IPS-NIHi7 (cell line): ENCODE data around the gene RNF123.

Experiments used
- DNase-seq: peaks from one replicate; pipeline ENCODE4 v3.0.0; 2012; ENCODE audit warnings: mixed read lengths; ENCODE audit errors: extremely low spot score

Gene RNF123

DNA sequence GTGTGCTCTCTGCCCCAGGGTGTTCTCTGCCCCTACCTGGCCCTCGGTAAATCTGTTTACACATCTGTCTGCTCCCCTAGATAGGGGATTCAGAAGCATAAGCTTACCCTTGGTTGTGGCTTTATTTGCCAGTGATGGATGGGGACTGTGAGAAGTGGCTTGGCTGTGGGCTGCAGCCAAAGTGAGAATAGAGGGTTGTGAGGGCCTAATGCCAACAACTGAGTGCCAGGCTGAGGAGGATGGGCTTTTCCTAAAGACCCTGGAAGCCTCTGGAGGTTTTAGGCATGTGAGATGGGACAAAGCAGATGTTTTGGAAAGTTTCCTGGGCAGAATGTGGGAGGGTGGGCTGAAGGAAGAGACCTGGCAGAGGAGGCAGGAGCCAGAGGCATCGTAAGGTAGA is 30.6 kb upstream of the RNF123 start:
- no peak for DNase-seq

GRCh38 chr3:49659756-49660155 is 29.6 kb upstream of the RNF123 start:
- DNase-seq, result no peak

GRCh38 chr3:49661281-49661680 is 28.1 kb upstream of the RNF123 start:
- DNase-seq, result no peak

DNA sequence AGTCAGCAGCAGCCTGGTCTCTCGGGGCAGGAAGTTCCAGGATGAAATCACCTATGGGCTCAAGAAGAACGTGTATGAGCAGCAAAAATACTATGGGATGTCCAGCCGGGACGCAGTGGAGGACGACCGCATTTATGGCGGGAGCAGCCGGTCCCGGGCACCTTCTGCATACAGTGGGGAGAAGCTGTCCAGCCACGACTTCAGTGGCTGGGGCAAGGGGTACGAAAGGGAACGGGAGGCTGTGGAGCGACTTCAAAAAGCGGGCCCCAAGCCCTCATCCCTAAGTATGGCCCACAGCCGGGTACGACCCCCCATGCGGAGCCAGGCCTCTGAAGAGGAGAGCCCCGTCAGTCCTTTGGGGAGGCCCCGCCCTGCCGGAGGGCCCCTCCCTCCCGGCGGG is 27.3 kb upstream of the RNF123 start:
- DNase-seq, result no peak

DNA sequence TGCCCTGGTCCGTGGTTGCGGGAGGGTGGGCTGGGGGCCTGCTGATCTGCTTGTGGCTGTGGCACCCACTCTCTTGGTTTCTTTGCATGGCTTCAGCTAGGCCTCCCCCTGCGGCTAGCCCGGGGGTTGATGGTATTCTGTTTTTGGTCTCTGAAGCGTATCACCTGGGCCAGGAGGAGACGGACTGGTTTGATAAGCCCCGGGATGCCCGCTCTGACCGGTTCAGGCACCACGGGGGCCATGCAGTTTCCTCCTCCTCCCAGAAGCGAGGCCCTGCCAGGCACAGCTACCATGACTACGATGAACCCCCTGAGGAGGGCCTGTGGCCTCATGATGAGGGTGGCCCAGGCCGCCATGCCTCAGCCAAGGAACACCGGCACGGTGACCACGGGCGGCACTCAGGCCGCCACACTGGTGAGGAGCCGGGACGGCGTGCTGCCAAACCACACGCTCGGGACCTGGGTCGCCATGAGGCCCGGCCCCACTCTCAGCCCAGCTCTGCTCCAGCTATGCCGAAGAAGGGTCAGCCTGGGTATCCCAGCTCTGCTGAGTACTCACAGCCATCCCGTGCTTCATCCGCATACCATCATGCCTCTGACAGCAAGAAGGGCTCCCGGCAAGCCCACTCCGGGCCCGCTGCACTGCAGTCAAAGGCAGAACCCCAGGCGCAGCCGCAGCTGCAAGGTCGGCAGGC is 26.5 kb upstream of the RNF123 start:
- DNase-seq, result no peak

DNA sequence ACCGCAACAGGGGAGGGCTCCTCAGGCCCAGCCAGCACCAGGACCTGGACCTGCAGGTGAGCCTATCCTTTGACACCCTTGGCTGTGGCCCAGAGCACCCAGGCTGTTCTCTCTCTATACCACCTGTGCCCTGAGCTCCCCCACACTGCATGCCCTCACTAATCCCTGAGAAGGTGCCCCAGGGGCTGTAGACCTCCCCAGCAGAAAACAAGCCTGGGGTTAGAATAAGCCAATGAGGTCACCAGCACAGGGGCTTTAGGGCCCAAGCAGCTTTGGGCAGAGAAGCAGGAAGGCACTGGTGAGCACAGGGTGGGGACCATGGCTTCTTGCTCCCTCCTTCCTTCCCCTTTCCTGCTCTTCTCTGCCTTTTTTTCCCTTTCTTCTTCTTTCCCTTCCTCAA is 25.5 kb upstream of the RNF123 start:
- DNase-seq, result no peak

GRCh38 chr3:49664300-49664699 is 25.1 kb upstream of the RNF123 start:
- no peak for DNase-seq

GRCh38 chr3:49665822-49666519 is 23.4 kb upstream of the RNF123 start:
- no peak for DNase-seq

DNA sequence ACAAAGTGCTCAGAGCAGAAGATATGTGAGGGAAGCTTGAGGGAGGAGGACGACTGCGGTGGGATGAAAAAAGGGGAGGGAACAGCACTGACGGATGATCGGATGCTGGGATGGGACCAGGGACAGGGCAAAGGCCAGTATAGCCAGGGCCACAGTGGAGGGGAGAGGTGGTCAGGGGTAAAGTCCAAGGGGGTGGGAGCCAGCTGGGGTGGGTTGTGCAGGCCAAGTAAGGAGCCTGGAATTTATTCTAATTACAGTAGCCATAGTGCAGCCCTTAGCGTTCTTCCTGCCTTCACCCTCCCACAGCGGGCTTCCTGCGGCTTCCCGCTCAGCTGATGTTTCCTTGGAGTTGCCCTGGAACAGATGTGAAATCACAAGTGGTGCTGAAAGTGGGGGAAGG is 22.8 kb upstream of the RNF123 start:
- peak; percentile 25 for DNase-seq

DNA sequence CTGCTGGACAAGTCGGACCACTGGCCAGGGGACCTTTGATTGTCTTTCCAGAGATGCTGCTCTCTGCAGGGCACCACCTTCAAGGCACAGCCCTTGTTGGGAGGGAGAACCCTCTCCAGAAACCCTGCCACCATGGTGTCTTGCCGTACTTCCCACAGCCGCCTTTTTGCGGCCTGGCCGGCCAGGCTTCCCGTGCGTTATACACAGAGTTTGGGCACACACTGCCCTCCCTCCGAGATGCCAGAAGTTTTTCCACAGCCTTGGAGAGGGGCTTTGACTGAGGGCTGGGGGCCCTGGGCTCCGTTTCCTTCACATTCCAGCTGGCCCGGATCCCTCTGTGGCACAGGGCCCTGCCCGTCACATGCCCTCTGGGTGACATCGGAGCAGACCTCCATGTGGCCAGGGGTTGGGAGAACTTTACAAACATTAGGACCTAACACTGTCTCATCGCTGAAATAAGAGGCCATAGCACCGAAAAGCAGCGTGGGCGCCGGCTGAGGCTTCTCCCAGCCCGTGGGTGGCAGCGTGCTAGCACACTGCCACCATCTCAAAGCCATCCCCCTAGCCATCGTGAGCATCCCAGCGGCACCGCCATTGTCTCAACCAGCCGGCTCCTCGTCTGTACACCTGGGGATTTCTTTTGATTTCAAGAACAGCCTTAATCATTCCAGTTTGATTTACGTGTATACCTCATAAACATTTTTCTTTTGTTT is 21.5 kb upstream of the RNF123 start:
- DNase-seq, result no peak

GRCh38 chr3:49668414-49668797 is 21.0 kb upstream of the RNF123 start:
- DNase-seq, result peak; percentile 51

- no peak for DNase-seq
Observed at GRCh38 chr3:49668861-49669260, 20.5 kb upstream of the RNF123 start.

- DNase-seq, result no peak
Observed at GRCh38 chr3:49669352-49669751, 20.0 kb upstream of the RNF123 start.

DNA sequence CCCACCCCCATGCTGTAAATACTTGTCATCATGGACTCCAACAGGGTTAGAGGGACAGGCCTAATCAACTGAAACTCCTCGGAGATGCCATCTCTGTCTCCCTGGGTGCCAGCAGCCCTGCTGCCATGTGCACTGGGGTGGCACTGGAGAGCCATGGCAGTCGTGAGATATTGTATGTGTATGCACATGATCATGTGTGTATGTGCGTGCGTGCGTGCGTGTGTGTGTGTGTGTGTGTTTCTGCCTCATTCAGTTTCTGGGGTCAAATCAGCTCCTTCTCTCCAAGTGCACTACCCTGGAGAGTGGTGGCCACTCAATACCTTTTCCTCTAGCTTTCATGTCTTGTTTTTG is 18.4 kb upstream of the RNF123 start:
- no peak for DNase-seq

GRCh38 chr3:49671291-49672288 is 17.8 kb upstream of the RNF123 start:
- DNase-seq, result peak; percentile 91

DNA sequence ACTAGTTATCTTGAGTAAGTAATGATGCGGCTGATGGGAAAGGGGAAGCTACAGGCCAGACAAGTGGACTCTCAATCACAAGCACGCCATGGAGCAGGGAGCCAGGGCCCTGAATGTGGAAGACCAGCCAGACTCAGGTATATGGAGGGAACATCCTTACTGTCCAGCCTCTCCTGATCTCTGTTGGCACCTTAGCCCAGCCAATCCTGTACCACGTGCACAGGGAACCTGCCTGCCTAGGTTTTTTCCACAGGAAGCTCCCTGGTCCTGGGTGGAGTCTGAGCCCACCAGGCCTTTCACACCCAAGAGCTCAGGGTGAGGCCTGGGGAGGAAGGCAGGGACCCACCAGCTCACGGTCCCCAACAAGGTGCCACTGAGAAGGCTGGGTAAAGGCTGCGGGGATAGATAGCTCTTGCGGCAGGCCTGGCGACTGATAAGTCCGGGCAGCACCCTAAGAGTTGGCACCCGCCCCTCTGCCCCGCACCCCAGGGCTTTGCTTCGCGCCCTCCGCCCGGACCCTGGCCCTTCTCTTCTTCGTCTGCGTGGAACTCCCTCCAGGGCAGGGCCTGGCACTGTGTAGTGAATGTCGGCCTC is 16.1 kb upstream of the RNF123 start:
- DNase-seq, result no peak

DNA sequence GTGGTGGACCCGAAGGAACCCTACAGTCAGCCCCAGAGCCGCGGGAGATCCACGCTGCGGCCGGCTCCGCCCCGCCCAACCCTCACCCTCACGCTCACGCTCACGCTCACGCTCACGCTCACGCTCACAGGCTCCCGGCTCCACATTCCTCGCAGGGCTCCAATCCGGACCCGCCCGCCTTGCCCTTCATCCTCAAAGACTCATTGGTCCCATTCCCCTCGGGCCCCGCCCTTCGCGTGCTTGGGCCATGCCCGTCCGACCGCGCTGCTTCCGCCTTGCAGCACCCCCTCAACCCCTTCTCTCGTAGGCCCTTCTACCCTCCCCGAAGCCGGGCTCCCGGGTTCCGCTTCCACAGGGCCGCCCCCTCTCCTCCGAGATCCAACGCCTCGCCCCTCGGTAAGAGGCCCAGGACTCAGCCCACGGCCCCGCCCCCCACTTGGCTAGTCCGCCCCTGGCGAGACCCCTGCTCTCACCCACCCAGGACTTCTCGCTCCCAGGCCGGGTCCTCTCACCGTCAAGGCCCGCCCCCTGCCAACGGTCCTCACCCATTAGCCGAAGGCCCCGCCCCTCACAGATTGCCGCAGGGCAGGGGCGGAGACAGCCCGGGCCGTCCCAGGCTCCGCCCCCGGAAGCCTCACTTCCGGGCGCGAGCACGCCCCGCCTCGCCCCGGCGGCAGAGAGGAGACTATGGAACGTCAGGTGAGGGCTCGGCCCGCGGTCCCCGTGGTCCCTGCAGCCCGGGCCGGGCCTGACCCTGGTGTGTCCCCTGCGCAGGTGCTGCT is 15.5 kb upstream of the RNF123 start, which contains the start of gene APEH:
Gene APEH (plus strand): TSS at position 637 of the 782 bp plus-strand sequence. CDS start 51 bp downstream, at position 688.
- DNase-seq, result peak; percentile 98

GRCh38 chr3:49674497-49674983 is 14.8 kb upstream of the RNF123 start:
- no peak for DNase-seq

DNA sequence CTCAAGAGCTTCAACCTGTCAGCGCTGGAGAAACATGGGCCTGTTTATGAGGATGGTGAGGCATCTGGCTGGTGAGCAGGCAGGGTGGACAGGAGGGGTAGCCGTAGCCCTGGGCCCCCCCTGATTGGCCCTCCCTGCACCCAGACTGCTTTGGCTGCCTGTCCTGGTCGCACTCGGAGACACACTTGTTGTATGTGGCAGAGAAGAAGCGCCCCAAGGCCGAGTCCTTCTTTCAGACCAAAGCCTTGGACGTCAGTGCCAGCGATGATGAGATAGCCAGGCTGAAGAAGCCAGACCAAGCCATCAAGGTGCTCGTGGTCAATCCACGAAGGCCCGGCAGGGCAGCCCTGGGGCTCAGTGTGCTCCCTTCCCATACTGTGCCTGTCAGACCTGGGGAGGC is 13.4 kb upstream of the RNF123 start:
- DNase-seq, result no peak

GRCh38 chr3:49680493-49681231 is 8.7 kb upstream of the RNF123 start:
- no peak for DNase-seq
